Activated naive CD4-positive, alpha-beta T cell treated with anti-CD3 and anti-CD28 coated beads, Interleukin-2, amount 50 U/mL, for 16 hours (primary cell): Measurements from ENCODE around the gene SMIM21.

Experiments used
- DNase-seq: peaks from one replicate; pipeline ENCODE4 v3.0.0-alpha.2; 2020

The SMIM21 gene

GRCh38 chr18:75421656-75422055, 5.8 kb downstream of the SMIM21 start:
- no peak for DNase-seq

DNA sequence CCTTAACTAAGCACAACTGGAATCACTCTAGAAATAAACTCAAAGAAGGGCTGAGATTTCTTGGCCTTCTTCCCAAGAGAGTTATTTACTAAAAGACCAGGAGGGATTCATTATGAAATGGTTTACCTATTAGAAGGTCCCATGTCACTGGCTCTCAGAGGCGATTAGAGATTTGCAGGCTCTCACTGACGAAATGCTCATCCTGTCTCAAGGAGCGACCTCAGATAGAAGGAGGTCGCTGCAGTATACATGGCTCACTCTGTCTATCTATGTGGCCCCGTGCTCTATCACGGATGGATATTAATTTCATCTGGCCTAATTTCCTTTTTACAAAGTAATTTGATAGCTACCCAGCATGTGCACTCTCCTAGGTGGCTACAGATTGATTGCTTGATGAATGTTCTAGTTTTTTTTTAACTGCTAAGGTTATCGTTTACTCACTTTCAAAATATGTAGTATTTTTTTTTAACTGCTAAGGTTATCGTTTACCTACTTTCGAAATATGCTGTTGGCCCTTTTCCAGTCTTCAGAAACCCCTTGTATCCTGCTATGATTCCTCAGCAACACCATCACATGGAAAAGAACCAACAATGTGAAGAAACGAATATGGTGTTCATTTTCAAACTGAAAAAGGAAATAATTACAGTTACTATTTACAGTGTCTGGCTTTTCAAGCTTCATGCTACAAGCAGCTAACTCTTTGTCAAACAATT, 9.1 kb downstream of the SMIM21 start:
- DNase-seq, result no peak

GRCh38 chr18:75410611-75411010, 16.9 kb downstream of the SMIM21 start:
- DNase-seq, result no peak

- no peak for DNase-seq
Measured at GRCh38 chr18:75409806-75410205, 17.7 kb downstream of the SMIM21 start.

DNA sequence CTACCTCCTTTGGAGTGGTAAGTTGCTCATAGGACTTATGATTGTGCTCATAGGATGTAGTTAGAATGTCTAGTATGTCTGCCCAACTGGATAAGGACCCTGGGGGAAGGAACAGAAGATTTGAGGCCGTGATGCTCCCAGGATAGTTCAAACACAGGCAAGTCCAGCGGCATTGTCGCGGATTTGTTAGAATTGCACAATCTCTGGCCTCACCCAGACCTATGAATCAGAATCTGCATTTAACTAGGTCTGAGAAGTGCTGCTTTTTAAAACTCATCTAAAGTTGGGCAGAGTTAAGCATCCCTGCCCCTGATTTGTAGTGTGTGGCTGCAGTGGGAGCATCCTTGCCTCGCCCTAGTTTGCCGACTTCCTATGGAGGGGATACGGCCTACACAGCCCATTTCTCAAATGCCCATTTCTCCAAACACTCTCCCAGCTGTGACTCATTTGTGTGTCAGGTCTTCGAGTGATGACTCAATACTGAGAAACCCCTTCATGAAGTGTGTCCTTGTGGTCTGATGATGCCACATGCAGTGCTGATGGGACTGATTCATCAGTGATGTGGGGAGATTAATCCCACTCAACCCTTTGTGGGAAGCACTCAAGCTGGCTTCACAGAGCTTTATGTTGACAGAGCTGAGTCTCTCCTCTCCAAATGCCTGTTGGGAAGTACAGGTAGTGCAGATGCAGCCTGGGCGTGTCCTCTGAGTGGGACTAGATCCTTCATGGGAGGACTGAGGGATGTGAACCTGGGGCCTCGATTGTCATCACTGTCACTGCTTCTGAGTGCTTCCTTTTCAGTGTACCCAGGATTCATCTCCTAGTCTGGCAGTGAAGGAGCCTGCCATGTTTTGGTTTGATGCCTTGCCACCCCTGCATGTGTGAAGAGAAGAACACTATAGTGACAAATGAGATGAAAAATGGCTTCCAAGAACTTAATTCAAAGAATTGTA, 18.7 kb downstream of the SMIM21 start:
- peak; percentile 29 for DNase-seq

GRCh38 chr18:75407468-75408437, 19.8 kb downstream of the SMIM21 start:
- DNase-seq, result no peak

DNA sequence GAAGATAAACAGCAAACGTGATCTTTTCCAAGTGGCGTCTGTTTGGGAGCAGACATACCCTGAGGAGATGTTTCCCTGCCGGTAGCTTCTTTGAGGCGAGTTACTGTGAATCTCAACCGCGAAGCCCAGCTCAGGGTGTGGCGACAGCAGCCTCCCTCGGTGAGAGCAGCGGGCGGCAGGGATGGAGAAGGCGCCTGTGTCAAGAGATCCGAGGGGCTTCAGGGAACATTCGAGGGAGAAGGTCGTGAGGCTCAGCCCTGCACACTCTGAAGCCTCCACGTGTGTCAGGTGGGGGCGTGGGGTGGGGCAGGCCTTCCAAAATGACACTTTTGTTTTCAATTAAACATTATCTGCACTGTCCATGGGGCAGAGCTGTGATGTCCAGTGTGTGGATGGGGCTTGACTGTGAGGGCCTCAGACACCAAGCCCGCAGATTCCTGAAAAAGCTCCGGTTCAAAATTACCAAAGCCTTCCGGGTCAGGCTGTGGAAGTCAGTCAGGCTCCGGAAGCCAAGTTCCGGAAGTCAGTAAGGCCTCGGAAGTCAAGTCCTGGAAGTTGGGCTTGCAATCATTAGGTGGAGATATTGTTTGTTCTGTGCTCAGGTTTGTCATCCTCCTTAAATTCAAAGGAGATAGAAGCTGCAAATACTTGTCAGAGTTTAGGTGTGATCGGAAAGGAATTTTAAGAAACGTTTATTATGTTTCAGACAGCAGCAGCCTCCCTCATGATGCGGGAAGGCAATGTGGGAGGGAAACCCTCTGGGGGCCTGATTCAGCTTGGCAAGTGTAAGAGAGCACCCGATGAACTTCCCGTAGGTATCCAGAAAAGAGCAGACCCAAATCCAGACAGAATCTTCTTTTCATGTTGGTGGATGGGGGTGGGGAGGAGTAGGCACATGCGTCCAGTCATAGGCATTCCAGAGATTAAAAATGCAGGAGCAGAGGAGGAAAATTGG, 20.7 kb downstream of the SMIM21 start:
- DNase-seq, result no peak

- DNase-seq, result no peak
Measured at GRCh38 chr18:75405351-75405750, 22.2 kb downstream of the SMIM21 start.

DNA sequence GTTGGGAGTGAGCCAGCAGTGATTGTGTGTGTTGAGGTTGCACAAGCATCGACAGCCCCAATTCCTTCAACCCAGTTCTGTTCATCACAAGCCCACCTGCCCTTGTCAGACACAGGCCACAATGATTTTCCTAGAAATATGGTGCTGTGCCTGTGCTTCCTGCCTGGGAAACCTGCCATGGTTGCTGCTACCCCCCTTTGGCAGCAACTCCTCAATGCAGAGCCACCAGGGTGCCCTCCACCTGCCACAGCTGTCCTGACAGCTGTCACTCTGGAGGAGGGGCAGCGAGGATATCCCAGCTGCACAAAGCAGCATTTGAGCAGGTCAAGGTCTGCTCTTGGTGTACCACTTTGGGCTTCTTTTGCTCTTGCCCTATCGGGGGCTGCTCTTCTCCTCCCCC, 27.1 kb downstream of the SMIM21 start:
- no peak for DNase-seq

DNA sequence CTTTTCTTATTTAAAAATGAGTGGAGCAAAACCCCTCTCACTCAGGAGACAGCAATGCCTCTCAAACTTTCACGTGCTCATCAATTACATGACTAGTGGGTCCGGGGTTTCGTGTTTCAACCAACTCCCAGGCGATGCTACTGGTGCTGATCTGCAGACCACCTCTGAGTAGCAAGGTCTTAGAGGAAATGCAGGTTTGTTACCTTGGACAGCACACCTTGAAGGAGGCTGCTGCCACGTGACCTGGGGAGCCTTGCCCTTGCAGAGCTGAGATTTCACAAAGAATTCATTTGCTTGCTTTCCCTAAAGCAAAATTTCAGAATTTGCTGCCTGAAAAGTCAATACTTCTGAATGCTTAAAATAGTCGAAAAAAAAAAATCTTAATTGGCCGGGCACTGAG, 32.4 kb downstream of the SMIM21 start:
- DNase-seq, result no peak

GRCh38 chr18:75393721-75394120, 33.8 kb downstream of the SMIM21 start:
- DNase-seq, result no peak

- no peak for DNase-seq
Measured at GRCh38 chr18:75392226-75392578, 35.3 kb downstream of the SMIM21 start.

GRCh38 chr18:75391279-75392225, 36.0 kb downstream of the SMIM21 start:
- no peak for DNase-seq

- no peak for DNase-seq
Measured at GRCh38 chr18:75390854-75391253, 36.6 kb downstream of the SMIM21 start.

- DNase-seq, result no peak
Measured at GRCh38 chr18:75384144-75384543, 43.4 kb downstream of the SMIM21 start.

DNA sequence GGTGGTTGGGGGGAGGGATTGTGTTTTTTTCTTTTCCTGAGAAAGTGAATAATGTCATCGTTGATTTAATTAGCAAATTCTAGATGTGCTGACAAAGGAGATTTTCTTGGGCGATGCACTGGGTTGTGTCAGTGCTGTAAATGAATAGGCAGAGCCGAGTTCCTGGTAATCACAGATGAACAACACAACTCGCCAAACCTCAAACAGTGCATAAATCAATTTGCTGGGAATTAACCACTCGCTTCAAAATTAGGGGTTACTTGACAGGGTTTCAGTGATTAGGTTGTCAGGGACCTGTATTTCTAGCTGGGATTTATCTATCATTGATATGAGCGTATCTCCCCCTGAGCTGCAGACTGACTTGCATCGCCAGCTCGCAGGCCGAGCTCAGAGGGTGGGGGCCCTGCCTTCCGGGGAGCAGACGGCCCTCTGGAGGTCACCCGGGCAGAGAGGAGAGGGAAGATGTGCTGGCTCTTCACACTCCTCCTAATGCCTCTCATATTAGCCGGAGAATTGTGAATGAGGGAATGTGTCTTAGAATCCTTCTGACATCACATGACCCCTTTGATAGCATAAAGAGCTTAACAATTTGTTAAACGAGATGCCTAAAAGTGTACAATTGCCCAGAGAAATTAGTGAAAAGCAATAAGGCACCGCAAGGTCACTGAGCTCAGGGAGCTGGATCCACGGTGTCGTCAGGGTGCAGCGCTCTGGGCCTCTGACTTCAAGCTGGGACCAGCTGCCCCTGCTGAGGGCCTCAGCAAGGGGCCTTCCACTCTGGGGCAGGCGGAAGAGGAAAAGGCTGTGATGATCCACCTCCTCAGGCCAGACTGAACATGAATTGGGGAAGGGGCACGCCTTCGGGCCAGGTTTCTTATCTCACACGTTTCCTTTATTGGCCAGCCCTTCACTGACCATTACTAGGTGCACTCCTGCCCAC, 48.9 kb downstream of the SMIM21 start:
- no peak for DNase-seq

- DNase-seq, result no peak
Measured at GRCh38 chr18:75377926-75378325, 49.6 kb downstream of the SMIM21 start.

DNA sequence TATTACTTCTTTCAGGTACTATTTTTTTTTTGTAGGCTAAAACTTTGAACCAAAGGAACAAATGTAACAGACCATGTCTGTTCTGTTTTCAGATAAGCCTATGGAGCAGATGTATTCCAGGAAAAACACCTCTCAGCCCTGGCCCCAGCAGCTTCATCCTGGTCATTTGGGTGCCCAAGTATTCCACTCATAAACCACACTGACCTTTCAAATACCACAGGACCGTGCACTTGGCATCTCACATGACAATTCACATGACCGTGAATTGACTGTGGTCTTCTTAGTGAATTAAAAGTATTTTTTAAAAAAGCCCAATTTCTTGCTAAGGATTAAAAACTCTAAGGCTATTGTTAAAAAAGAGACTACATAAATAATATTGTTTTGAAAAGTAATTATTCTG, 50.2 kb downstream of the SMIM21 start:
- DNase-seq, result no peak

- DNase-seq, result no peak
Measured at GRCh38 chr18:75376004-75376403, 51.5 kb downstream of the SMIM21 start.
